NCI-H226 (cell line): ENCODE measurements around the gene SYF2.
A peak's percentile ranks its signal among the peaks of the same experiment; 100 is the strongest.
"Not testable (repeated sequence)": the region's sequence is repeated elsewhere in the genome, so short reads cannot be mapped to it uniquely, and the experiment has no call there.

Experiments
- DNase-seq: peaks from one replicate; pipeline ENCODE4 v3.0.0-alpha.2; 2015

SYF2 gene

GRCh38 chr1:25232027-25232865 lies at the start of gene SYF2:
TSS of gene SYF2 (minus strand) at chr1:25232502. CDS start at chr1:25232467, 35 bp downstream.
- DNase-seq, result peak; percentile 93

DNA sequence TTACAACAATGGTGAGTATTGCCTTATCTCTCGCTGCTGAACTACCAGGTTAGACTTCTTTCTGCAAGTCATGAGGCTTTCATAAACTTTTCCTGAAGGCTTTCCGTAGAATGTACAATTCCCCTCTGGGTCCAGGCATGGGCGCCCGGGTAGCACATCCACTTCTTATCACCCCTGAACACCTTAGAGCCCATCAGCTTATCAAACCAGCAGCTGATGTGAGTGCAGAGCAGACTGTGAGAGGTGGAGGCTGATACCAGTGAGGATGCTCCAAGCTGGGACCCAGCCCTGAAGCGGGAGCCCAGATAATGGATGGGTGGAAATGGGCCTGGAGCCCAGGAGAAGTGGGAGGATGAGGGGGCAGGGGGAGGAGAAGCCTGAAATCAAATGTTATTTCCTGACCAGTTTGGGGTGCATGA lies 47.4 kb upstream of the SYF2 start:
- DNase-seq, result not testable (repeated sequence)

DNA sequence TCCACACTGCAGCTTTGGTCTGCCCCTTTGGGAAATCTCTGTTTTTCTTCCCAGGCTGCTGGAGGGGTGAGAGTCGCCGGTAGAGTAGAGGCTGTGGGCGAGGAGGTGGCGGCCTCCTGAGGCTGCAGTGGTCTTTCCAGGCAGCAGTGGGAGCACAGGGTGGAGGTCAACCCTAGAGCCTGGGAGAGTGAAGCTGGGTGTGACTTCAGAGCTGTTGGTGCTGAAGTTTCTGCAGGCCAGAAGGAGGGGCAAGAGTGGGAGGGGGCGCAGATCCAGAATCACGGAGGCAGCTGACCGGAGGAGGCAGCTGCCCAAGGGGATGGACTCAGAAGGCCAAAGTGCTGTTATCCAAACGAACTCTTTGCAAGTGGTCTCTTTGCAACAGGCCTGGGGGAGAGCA lies 46.5 kb upstream of the SYF2 start:
- not testable (repeated sequence) for DNase-seq

DNA sequence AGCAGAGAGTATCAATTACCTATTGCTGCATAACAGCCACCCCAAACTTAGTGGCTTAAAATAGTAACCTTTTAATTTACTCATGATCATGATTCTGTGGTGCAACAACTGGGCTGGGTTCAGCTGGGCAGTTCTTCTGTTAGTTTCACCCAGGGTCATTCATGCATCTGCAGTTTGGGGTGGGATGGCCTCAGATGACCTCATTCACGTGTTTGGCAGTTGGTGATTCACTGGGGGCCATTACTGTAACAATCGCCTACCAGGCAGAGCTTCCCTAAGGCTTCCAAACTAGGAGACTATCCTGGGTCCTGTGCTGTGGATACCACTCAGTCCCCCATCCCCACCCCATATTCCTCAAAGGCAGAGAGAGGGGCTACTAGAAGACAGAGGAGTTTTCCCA lies 46.1 kb upstream of the SYF2 start:
- DNase-seq, result not testable (repeated sequence)

DNA sequence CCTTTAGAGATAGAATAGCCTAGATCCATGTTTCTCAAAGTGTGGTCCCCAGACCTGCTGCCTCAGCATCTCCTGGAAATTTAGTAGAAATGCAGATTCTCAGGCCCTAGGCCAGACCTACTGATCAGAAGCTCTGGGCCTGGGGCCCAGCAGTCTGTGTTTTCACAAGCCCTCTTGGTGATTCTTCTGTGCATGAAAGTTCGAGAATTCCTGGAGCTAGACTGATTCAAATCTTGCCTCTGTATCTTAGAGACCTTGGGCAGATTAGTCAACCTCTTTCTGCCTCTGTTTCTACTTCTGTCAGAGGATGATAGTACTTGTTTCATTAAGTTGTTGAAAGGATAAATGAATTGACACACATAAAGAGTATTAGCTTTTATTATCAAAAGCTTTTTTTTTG lies 45.0 kb upstream of the SYF2 start:
- not testable (repeated sequence) for DNase-seq

- not testable (repeated sequence) for DNase-seq
Observed at GRCh38 chr1:25275648-25276047, 43.3 kb upstream of the SYF2 start.

DNA sequence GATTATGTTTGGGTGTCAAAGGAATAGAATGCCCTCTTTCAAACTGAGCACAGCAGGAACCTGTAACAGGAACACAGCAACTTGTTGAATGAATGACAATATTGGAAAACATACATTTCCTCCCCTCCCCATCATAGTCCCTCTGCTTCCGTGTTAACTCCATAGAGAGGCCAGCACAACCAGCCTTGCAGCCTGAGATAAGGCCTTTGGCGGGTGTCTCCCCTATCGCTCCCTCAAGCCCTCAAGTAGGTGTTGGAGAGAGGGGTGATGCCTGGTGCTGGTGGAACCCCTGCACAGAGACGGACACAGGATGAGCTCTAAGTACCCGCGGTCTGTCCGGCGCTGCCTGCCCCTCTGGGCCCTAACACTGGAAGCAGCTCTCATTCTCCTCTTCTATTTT lies 39.9 kb upstream of the SYF2 start, which contains the start of gene RHD:
Gene RHD, plus strand, starts transcription at position 272 of the 400 bp plus-strand sequence. Its CDS starts 39 bp downstream, at position 311.
- not testable (repeated sequence) for DNase-seq

GRCh38 chr1:25268143-25268760 lies 36.0 kb upstream of the SYF2 start:
- DNase-seq, result not testable (repeated sequence)

- DNase-seq, result peak; percentile 44
Observed at GRCh38 chr1:25267288-25268142, 35.2 kb upstream of the SYF2 start.

DNA sequence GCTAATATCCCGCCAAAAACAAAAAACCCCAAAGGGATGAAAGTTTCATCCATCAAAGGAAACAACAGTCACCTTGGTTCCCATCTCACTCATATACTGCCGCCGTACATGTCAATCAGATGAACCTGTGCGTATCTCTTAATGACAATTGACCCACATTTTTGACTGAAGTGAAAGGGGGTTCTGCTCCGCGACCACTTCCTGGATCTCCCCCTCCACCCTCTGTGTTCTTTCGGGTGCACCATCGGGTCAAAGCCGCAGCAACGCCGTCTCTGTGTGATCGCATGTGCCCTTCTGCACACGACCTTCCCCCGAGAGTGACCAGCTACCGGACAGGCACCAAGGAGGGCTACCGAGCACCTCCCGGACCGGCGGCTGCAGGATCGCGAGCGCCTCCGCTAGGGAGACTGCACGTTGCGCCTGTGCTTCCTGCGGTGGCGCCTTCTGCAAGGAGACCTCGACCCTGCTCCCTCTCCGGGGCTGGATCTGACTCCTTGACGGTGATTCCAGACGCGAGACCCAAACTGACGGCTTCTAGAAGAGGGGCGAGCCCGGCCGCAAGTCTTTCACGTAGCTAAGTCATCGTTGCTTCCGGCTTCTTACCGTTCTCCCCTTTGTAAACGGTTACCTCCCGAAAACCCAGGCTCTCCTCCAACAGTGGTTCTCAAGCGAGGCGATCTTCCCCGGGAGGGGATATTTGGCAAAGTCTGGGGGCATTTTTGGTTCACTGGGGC lies 34.4 kb upstream of the SYF2 start:
- DNase-seq, result not testable (repeated sequence)

GRCh38 chr1:25260336-25260735 lies 28.0 kb upstream of the SYF2 start:
- not testable (repeated sequence) for DNase-seq

- DNase-seq, result not testable (repeated sequence)
Observed at GRCh38 chr1:25259813-25260212, 27.5 kb upstream of the SYF2 start.

GRCh38 chr1:25257196-25257595 lies 24.9 kb upstream of the SYF2 start:
- DNase-seq, result no peak

- DNase-seq, result no peak
Observed at GRCh38 chr1:25256578-25256965, 24.3 kb upstream of the SYF2 start.

- DNase-seq, result no peak
Observed at GRCh38 chr1:25255706-25256577, 23.6 kb upstream of the SYF2 start.

DNA sequence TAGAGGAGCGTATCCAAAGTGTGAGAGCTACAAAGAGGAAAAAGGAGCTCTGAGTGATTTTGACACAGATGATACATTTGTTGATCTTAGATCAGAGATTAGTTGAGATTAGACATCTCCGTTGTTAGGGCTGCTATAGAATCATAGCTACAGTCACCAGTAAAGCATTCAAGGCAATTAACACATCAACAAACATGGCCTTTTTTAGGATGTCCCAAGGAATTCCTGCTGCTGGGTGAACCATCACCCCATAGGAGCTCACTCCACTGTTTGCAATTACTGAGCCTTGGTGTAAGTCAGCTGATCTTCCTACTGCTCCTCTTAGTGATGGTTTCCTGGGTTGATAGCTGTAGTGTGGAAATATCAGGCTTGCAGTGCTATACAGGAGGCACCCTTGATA lies 21.6 kb upstream of the SYF2 start:
- no peak for DNase-seq

DNA sequence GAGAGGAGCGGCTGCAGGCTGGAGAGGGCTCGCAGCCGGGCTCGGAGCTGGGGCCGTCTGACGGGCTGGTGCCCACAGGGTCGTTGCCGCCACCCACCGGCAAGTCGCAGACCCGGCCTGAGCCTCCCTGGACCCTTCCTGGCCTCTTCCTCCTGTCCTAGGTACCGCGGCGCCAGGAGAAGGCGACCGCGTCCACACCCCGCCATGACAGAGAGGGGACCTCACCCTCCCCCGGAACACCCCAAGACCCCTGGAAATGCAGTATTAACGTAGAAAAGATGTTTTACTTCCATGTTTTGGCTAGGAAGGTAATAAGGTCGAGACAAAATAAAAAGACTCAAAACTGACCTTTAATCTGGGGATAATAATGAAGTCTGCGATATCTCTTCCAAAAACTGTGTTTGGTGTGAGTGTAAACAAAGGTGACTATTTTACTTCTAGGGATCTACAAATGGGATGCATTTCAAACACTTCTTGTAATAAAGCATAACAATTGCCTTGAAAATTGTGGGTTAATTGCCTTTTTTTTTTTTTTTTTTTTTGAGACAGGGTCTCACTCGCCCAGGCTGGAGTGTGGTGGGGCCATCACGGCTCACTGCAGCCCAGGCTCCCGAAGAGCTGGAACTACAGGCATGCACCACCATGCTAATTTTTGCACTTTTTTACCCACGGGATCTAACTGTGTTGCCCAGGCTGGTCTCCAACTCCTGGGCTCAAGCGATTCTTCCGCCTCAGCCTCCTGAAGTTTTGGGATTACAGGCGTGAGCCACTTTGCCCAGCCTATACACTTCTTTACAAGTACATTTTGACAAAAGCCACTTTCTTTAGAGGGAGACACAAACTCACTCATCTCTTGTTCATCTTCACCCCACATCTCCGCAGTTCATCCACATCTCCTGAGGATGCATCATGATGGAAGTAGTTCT lies 15.8 kb upstream of the SYF2 start:
- no peak for DNase-seq

DNA sequence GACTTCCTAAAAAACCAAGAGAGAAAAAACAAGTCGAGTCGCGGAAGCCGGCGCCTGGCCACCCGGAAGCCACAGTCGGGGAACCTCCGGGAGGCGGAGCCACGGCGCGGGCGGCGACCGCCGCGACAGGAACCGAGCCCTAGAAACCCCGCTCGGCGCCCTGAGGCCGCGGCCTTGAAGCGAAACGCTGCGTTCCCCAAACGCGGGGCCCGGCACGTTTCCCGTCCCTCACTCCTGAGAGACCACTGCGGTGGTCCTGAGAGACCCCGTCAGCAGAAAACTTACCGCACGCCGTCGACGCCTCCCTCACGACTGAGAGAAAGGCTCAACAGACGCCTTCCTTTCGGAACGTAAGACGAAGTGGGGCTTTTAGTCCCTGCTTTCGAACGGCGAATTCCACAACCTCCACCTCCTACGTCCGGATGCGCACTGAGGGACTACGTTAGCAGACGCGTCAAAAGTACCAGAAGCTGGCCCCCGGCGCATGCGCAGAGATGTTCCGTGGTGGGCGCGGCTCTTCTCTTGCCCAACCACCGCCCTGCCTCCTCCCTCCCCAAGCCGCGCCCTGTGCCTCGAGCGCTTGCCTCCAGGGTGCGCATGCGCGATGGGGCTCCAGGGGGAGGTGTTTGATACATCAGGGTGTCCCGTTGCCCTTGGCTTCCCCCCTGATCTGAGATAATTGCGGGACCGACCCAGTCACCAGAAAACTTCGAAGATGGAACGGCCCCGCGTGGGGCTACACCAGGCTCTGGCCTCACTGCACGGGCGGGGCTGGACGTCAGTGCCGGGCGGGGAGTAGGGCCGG lies 14.9 kb upstream of the SYF2 start, which contains the start of gene RSRP1:
Gene RSRP1, minus strand, starts transcription at position 431 of the 805 bp plus-strand sequence. CDS start 491 bp downstream, outside the sequence.
- DNase-seq, result peak; percentile 94

DNA sequence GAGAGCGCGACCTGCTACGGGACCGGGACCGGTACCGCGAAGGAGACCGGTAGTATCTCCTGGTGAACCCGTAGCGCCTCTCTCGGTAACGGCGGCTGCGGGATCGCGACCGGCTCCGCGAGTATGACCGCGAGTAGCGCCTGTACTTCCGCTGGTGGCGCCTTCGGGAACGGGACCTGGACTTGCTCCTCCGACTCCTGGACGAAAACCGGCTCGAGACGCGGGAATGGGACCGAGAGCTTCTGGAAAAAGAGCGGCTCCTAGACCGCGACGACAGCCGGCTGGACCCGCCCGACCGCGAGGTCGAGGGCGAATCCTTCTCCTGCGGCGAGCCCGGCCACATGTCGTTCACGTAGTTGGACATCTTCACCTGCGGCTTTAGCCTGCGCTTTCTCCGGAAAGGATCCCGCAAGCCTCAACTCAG lies 14.3 kb upstream of the SYF2 start:
- DNase-seq, result no peak
